ENCODE measurements around the gene FOXR2. TPM values are rescaled to one million over a fixed set of nuclear protein-coding genes. Genes with fewer than 3 reads are reported as not detected.

The FOXR2 gene, protein sequence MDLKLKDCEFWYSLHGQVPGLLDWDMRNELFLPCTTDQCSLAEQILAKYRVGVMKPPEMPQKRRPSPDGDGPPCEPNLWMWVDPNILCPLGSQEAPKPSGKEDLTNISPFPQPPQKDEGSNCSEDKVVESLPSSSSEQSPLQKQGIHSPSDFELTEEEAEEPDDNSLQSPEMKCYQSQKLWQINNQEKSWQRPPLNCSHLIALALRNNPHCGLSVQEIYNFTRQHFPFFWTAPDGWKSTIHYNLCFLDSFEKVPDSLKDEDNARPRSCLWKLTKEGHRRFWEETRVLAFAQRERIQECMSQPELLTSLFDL
- not detected for total RNA-seq

DNA sequence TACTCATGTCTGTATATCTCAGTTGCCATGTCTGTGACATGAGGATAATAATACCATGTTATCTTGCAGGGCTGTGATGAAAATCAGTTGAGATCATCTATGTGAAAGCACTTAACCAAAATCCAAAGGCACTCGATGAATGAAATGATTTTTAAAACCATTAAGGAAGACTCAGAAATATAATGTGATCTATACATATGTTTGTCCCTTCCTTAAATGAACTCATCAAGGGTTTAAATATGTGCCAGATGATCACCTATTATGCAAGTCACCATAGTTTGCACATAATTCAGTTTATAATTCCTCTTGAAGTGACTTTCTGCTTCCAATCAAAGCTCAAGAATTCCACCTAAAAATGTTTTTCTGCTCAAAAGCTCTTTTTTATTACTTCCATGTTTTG is at the start of gene FOXR2:
Gene FOXR2, plus strand, starts transcription at position 301 of the 400 bp plus-strand sequence. CDS start 312 bp downstream, outside the sequence.

Small RNA genes within 50 kb of the gene (small RNA-seq; reads per million reads assigned to genes)
- gene RF00019 = not detected

Other genes starting within 250 kb of the FOXR2 start
- gene MAGEH1, start 171.3 kb upstream of the FOXR2 start, total RNA-seq = 109 TPM
- gene USP51, start 133.6 kb upstream of the FOXR2 start, total RNA-seq = 8.1 TPM
- 107 TPM for gene RRAGB, start 94.3 kb downstream of the FOXR2 start, total RNA-seq

Measured in diencephalon (tissue), 1 donor.